Vagina (tissue), 2 donors: ENCODE measurements around the gene DPF3. TPM values are rescaled to one million over a fixed set of nuclear protein-coding genes. Genes with fewer than 3 reads are reported as not detected.

Experiments used
- DNase-seq, 2 donors: peaks; one replicate each; pipeline ENCODE4 v3.0.0-alpha.2; 2017; ENCODE audit errors: extremely low spot score in 2 of 2
- H3K27ac ChIP-seq: fragments of 200-600 bp; sonication (generic); one replicate; pipeline ENCODE4 v1.5.1; 2019
- H3K27me3 ChIP-seq: fragments of 200-600 bp; sonication (generic); one replicate; pipeline ENCODE4 v1.5.1; 2019
- H3K36me3 ChIP-seq, 2 donors: fragments of 200-600 bp; sonication (generic); one replicate each; pipeline ENCODE4 v1.5.1; 2017 to 2019
- H3K4me1 ChIP-seq: fragments of 200-600 bp; sonication (generic); one replicate; pipeline ENCODE4 v1.5.1; 2019
- H3K4me3 ChIP-seq, 2 donors: fragments of 200-600 bp; sonication (generic); 1 replicate in 1 of 2; 2 replicates in 1 of 2; pipeline ENCODE4 v1.5.1; 2016 to 2019
- H3K9me3 ChIP-seq: fragments of 200-600 bp; sonication (generic); one replicate; pipeline ENCODE4 v1.5.1; 2019
- POLR2A ChIP-seq, 2 donors: fragments of 450-650 bp; IDR thresholded peaks; one replicate each; pipeline ENCODE4 v1.6.1; 2017; ENCODE audit warnings: antibody characterized with exemption in 2 of 2, mild to moderate bottlenecking in 2 of 2, moderate library complexity in 2 of 2
- POLR2AphosphoS5 ChIP-seq, 2 donors: sonication (generic); formaldehyde crosslinking; IDR thresholded peaks; one replicate each; pipeline ENCODE4 v1.9.0; 2017; ENCODE audit warnings: antibody characterized with exemption in 2 of 2, mild to moderate bottlenecking in 2 of 2, low read depth in 1 of 2; ENCODE audit not compliant: insufficient read depth in 1 of 2
- intact Hi-C: fragments of 100-400 bp; cut with DNase I; formaldehyde crosslinking; loops from one replicate; pipeline ENCODE4 v1.15.1; 2023
- total RNA-seq: library from RNA; depleted of rRNA; stranded (reverse); fragments of >200 nt; gene quantifications from one replicate; pipeline ENCODE4 v1.2.3, GENCODE V29; 2016
- TF ChIP-seq, protein P1 (sequence below), 3 experiments: fragments of 450-650 bp in 2 of 3; fragments of 200-600 bp in 1 of 3; sonication (generic) in 1 of 3; IDR thresholded peaks; one replicate each; pipeline ENCODE4 v1.5.1; 2017 to 2019; ENCODE audit warnings: antibody characterized with exemption in 3 of 3, mild to moderate bottlenecking in 2 of 3, moderate library complexity in 2 of 3

The DPF3 gene
- total RNA-seq, 1 donor from 2014 or later = not detected

GRCh38 chr14:72800296-72800695 is 93.6 kb downstream of the DPF3 start:
- Histone ChIP-seq H3K4me1 (no peaks in the 10 kb centered on the region), H3K4me3 (no peak overlapping the region), H3K9me3 (no peaks in the 10 kb centered on the region), H3K27ac (no peak overlapping the region), H3K27me3 (no peaks in the 10 kb centered on the region), H3K36me3 (no peaks in the 10 kb centered on the region)
- DNase-seq = no peak
- intact Hi-C loops = no loop called here
- no peak for TF ChIP-seq POLR2A (IDR thresholded peaks at IDR 0.05)

- Histone ChIP-seq H3K4me1 (no peaks in the 10 kb centered on the region), H3K36me3 (no peaks in the 10 kb centered on the region), H3K9me3 (no peaks in the 10 kb centered on the region), H3K4me3 (no peak overlapping the region), H3K27ac (no peak overlapping the region), H3K27me3 (no peaks in the 10 kb centered on the region)
- DNase-seq = no peak
- intact Hi-C loops = no loop called here
- no peak for TF ChIP-seq POLR2AphosphoS5 (IDR thresholded peaks at IDR 0.05; ENCODE audit: insufficient read depth in 1 of 2, low read depth in 1 of 2)
- TF ChIP-seq, protein P1, sequence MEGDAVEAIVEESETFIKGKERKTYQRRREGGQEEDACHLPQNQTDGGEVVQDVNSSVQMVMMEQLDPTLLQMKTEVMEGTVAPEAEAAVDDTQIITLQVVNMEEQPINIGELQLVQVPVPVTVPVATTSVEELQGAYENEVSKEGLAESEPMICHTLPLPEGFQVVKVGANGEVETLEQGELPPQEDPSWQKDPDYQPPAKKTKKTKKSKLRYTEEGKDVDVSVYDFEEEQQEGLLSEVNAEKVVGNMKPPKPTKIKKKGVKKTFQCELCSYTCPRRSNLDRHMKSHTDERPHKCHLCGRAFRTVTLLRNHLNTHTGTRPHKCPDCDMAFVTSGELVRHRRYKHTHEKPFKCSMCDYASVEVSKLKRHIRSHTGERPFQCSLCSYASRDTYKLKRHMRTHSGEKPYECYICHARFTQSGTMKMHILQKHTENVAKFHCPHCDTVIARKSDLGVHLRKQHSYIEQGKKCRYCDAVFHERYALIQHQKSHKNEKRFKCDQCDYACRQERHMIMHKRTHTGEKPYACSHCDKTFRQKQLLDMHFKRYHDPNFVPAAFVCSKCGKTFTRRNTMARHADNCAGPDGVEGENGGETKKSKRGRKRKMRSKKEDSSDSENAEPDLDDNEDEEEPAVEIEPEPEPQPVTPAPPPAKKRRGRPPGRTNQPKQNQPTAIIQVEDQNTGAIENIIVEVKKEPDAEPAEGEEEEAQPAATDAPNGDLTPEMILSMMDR (IDR thresholded peaks at IDR 0.05) = no peak
- TF ChIP-seq POLR2A (IDR thresholded peaks at IDR 0.05) = no peak
Observed at GRCh38 chr14:72796935-72797334, 97.0 kb downstream of the DPF3 start.

GRCh38 chr14:72793156-72793939 is 100.6 kb downstream of the DPF3 start:
- no peaks in the 10 kb centered on the region for H3K9me3 ChIP-seq
- H3K4me3 ChIP-seq = no peak overlapping the region
- no peaks in the 10 kb centered on the region for H3K4me1 ChIP-seq
- no peak for DNase-seq
- no peak overlapping the region for H3K27ac ChIP-seq
- H3K36me3 ChIP-seq = no peaks in the 10 kb centered on the region
- no peaks in the 10 kb centered on the region for H3K27me3 ChIP-seq
- intact Hi-C loops = no loop called here
- TF ChIP-seq POLR2A (IDR thresholded peaks at IDR 0.05) = no peak
- TF ChIP-seq, protein P1 (IDR thresholded peaks at IDR 0.05) = no peak
- no peak for TF ChIP-seq POLR2AphosphoS5 (IDR thresholded peaks at IDR 0.05; ENCODE audit: insufficient read depth in 1 of 2, low read depth in 1 of 2)

DNA sequence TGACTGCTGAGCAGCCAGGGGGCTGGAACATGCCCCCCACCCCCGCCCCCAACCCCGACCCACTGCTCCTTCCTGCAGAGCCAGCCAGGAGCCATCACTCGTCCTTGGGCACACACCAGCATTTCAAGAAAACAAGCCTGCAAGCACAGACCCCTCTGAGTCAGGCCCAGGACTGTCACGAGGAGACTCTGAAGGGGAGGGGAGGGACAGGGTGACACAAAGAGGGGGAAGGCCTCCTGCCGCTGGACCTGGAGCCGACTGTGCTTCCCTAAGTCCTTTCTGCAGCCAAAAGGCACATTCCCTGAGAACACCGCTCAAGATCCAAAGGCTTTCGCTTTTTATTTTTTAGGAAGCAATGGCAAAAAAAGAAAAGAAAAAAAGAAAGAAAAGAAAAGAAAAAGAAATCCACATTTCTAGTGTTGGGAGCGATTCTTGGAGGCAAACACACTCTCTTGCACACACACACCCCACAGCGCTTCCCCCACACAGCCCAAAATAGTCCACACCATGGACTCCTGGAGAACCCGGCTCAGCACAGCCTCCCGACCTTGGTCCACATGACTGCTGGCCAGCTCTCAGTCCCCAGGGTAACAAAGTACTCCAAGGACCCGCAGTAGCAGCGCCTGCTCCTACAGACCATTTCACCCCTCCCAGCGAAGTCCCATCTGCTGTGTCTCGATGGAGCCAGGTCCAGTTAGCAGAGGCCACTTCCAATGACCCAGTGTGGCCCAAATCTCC is 101.7 kb downstream of the DPF3 start:
- intact Hi-C loops = no loop called here
- H3K36me3 ChIP-seq = no peaks in the 10 kb centered on the region
- no peak overlapping the region for H3K27ac ChIP-seq
- no peak for DNase-seq
- H3K4me1 ChIP-seq = no peaks in the 10 kb centered on the region
- H3K9me3 ChIP-seq = no peaks in the 10 kb centered on the region
- TF ChIP-seq POLR2A (IDR thresholded peaks at IDR 0.05) = no peak
- TF ChIP-seq, protein P1 (IDR thresholded peaks at IDR 0.05) = no peak
- TF ChIP-seq POLR2AphosphoS5 (IDR thresholded peaks at IDR 0.05; ENCODE audit: insufficient read depth in 1 of 2, low read depth in 1 of 2) = no peak
- no peaks in the 10 kb centered on the region for H3K27me3 ChIP-seq
- no peak overlapping the region for H3K4me3 ChIP-seq

DNA sequence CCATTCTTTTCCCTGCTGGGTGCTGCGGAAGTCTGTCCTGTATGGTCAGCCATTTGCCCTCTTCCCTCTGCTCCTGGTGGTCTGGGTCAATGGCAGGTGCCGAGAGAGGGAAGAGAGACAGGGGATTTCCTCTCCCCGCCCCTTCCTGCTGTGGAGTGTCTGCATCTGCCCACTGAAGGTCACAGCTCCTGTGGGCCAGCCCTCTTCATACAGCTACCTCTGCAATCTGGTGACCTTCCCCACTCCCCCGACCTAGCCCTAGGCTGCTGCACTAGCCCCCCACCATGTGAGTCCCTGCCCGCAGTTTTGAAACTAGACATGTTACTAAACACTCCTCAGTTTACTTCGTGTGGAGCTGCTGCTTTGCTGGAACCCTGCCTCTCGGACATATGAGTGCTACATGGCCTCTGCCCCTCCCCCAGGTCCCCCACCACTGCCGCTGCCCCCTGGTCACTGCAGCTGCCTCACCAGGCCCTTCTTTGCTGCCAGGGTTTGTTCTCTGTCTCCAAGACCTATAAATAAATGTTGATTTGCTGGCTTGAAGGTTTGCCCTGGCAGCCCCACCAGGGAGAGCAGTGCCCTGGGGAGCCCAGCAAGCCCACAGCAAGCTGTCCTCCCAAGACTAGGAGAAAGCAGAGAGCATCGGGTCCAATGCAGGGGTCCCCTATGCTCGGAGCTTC is 102.9 kb downstream of the DPF3 start:
- DNase-seq = no peak
- H3K9me3 ChIP-seq = no peaks in the 10 kb centered on the region
- no peaks in the 10 kb centered on the region for H3K4me1 ChIP-seq
- no peak overlapping the region for H3K27ac ChIP-seq
- no peak for TF ChIP-seq POLR2A (IDR thresholded peaks at IDR 0.05)
- TF ChIP-seq, protein P1 (IDR thresholded peaks at IDR 0.05) = no peak
- TF ChIP-seq POLR2AphosphoS5 (IDR thresholded peaks at IDR 0.05; ENCODE audit: insufficient read depth in 1 of 2, low read depth in 1 of 2) = no peak
- H3K4me3 ChIP-seq = no peak overlapping the region
- intact Hi-C loops = no loop called here
- H3K36me3 ChIP-seq = no peaks in the 10 kb centered on the region
- no peaks in the 10 kb centered on the region for H3K27me3 ChIP-seq
